HG03457 (cell line): ENCODE data around the gene KLHL29.

Source experiments
- ATAC-seq: cut with Tn5 transposase; IDR thresholded peaks from one replicate; pipeline ENCODE4 v1.9.1; 2021; ENCODE audit warnings: moderate number of reproducible peaks; ENCODE audit not compliant: unreplicated experiment

The KLHL29 gene

DNA sequence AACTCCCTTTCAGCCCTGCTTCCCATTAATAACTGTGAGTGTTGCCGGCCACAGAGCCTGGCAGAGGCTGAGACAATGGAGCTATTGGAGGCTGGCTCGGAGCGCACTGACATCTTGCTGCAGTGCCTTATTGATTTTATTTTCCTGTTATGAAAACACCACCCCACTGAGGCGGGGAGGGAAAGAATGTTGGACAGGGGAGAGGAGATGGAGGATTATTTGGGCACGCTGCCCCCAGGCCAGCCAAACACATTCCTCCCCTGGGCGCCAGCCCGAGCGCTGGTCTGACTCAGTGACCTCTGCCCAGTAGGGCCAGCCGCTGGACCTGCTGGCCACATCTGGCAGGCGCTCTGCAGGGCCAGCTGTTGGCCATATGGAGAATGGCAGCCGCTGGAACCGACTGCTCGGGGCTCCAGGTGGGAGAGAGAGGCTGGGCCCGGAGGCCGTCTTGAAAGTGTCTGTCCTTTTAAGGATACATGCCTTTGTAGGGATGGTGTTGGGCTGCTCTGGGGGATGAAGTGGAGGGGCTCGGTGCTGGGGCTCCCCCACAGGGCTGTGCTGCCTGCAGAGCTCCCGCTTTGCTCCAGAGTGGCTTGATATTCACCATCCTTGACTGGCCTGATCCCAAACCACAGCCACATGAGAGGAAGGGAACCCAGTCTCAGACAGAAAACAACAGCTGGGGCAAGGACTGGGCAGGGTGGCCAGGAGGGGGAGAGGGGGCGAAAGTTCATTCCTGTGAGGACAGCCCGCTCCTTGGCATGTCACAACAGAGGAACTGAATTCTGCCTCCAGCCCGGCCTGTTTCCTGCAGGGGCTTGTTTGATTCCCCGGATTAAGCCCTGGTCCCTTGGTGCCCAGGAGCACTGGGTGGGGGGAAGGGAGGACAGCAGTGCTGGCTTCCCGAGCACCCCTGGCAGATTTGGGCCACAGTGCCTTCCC lies 179.0 kb downstream of the KLHL29 start:
- no peak for ATAC-seq

DNA sequence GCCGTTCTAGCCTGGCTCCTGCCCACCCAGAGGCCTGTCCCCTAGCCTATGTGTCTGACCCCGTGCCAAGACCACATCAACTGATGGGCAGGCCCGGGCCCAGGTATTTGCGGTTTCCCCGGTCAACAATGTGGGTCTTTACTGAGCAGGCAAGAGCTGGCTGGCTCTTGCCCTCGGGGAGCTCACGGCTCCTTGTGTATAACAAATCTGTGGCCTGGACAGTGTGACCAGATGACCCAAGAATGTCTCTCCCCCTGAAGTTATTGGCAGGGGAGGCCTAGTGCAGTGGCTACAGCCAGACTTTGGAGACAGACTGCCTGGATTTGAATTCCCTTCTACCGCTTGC lies 179.6 kb downstream of the KLHL29 start:
- no peak for ATAC-seq

DNA sequence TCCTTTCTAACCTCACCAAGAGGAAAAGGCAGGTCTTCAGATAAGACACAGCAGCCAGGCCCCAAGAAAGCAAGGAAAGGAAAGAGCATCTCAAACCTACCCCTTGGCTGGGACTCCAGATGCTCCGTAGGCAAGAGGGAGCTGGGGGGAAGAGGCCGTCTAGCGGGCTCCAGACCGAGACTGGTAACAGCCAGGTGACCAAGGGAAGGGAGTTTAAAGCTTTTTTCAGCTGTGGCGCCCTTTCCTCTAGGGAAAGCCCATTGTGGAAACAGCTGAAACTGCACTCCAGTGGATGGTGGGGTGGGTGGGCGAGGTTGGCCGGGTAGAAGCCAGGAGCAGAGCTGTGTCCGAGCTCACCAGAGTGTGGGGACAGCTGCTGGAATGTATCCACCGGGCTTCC lies 180.4 kb downstream of the KLHL29 start:
- no peak for ATAC-seq

DNA sequence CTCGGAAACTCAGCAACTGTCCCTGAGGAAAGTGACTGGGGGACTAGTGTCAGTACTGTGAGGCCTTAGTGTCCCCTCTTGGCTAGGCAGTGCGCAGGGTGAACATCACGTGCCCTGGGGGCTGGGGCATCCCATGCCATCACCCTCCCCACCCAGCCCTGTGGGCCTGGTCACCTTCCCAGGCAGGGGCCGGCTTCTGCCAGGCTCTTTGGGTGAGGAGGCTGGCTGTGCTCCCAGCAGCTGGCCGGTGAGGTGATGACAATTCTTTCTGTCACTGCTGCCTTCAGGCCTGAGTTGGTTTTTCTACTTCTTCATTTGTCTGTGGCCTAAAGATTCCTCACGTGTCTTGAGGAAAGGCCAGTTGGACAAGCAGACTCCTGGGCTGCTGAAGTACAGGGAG lies 180.8 kb downstream of the KLHL29 start:
- ATAC-seq, result no peak

DNA sequence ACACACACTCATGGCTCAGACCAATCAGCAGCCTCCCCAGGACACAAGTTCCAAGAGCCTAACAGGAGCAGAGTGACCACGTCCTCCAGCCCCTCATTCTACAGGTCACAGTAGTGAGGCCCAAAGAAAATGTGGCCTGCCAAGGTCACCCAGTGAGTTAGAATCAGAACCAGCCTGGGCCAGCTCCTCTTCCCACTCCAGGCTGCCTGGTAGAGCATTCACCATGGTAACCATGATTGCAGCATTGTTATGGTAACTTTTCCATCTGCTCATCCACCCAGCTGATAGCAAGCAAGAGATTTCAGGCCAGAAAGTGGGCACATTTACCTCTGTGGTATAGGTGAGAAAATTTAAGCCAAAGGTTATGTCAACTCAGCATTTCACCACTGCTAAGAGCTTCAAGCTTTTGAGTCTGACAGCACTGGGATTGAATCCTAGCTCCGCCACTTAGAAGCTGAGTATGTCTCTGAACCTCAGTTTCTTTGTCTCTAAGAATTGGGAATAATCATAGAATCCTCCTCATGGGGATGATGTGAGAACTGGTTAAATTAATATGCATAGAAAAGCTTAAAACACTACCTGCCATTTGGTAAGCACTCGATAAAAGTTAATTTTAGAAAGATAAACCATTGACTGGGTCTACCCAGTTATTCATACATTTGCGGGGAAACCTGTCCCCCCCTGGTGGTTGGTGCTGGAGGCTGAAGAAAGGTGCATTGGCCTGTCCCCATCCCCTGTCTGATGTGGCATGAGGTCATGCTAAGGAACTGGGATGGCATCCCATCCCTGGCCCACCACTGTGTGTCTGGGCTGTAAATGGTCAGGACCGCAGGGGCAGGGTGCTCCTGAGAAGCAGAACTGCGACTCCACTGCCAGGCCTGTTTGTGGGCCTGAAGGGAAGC lies 181.5 kb downstream of the KLHL29 start:
- ATAC-seq, result no peak

DNA sequence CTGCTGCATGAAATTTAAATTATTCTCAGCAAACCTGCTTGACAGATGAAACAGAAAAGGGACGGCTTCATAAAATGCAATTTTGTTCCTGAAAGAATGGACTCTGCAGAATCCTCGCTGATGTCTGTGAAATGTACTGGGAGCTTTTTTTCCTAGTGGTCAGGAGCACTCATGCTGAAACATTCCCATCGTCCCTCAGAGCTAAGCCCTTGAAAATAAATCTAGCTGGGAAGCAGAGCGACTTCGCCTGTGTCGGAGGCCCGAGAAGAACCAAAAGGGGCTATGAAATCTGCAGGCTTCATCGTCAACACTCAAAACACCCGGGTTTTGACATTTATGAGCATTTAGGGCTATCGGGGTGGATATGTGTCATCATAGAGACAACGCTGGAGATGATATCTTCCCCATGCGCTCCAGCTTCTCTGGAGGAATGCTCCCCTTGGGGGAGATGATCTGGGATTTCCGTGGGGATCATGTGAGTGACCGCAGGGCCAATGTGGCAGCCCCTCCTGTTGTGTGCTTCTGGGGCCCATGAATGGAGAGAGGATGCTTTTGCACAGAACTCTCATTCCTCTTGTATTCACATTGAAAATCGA lies 182.3 kb downstream of the KLHL29 start:
- ATAC-seq, result no peak

DNA sequence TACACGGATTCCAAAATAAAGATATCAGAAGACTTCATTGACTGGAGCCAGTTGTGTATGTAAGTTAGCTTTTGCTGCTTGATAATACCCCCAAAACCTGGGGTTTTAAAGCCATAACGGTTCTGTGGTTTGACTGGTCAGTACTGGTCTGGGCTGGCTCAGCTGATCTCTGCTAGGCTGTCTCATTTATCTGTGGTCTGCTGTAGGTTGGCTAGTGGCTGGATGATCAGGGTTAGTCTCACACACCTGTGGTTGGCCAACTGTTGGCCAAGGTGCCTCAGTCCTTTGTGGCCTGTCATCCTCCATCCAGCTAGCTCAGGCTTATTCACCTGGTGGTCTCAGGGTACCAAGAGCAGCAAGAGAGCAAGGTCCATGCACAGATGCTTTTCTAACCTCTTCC lies 183.2 kb downstream of the KLHL29 start:
- no peak for ATAC-seq

DNA sequence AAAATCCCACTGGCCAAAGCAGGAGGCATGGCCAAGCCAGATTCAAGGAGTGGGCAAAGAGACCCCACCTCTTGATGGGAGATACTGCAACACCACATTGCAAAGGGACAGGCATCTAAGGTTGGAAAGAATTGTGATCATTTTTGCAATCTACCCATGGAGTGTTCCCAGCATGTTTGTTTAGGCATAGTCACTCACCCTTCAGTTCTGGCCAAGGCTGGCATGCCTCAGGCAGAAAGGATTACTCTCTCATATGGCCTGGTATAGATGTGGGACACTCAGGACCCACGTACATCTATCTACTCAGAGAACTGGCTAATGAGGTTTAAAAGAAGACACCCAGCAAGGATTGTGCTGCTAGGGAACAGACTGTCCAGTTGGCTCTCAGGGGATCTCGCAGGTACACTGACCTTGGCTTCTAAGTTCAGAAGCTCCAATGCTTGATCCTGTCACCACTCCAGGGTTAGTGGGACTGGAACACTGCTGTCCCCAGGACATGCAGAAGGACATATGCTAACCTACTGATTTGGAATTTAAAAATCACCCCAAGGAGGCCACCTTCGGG lies 183.7 kb downstream of the KLHL29 start:
- ATAC-seq, result no peak

DNA sequence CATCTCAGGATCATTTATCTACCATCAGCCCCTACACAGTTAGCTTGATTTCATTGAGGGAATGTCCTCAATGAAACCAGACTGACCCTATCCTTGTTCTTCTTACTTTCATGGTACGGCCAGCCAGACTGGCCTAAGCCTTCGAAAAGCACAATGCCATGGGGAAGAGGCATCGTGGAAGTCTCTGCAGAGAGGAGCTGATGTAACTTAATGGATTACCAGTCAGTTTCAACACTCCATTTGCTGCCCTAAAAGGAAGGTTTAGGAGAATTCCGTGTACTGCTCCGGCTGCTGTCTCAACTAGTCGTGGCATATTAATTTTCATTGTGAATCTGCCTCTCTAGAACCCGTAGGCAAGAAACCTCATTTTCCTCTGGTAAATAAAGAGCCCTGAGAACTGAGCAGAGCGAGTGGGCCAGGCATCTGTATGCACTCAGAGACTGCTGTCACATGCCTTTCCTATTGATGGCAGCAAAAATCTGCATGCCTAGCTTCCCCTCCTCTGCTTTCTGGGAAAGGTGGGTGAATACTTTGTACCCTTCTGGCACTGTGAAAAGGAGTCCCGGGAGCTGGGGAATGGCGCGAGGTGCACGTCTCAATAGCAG lies 184.9 kb downstream of the KLHL29 start:
- no peak for ATAC-seq

DNA sequence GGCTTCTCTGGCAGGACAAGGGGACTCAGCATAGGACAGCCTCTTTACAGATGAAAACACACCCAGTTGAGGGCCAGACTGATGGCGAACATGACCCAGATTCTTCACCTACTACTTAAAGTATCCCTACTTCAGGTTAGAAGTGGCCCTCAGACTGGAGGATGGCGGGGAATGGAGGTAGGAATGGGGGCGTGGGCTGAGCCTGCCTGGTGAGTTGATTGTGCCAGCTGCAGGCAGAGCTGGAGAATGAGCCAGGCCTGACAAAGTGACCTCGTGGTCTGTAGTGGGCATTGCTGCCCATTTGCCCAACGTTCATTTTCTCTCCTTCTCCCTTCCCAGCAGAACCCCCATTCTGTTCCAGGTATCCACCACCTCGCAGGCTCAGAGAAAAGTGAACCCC lies 186.1 kb downstream of the KLHL29 start:
- ATAC-seq, result no peak

DNA sequence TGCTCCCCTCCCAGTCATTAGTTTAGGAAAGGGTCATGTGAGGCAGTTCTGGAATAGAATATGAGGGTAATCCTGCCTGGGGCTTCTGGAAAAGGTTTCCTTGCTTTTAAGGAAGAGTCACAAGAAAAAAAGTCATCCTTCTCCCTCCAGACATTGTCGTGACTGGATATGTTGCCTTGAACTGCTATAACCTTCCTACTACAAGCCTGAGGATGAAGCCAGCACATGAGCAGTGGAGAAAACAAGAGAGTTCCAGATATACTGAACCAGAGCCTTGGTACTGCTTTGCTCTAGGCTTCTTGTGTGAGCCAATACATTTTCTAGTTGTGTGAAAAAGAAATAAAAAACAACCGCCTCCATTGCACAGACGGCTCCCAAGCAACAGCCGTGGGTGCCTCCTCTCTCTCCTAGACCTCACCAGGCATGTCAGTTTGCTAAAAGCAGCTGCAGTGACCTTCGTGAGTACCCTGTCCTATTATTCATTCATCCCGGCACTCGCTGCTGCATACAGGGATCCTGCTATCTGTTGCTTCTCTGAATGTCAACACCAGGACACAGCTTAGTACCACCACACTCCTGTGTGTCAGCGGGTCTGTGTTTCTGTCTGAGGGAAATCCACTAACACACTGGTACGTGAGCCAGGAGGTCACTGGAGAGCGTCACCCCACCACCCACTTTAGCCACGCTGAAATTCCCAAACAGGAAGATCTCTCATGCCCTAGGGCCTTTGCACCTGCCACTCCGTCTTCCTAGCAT lies 186.7 kb downstream of the KLHL29 start:
- no peak for ATAC-seq

DNA sequence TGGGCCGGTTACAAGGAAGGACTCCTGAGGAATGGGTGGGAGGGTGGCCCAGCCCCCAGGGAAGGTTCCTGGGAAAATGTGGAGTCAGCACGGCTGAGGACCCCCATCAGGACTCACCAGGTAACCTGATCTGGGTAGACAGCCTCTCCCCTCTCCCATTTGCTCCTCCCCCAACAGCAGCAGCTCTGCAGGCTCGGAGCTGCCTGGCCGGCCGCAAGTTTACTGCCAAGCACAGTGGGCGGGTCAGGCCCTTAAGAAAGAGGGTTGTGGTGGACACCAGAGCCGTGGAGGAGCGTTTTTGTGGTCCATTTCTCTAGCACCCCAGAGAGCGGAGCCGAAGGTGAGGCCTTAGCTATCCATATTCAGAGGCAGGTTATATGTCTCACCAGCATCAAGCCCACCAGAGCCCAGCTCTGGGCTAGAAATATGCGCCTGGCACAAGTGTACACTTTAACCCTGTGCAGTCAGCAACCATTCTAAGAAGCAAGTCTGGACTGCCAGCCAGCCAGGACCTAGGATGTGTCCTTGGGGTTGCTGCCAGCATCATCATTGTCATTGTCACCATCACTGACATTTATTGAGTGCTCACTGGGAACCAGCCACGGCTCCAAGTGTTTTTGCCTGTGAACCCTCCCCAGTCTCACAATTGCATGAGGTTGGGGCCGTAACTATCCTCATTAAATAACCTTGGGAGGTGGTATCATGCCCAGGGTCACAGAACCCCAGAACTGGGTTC lies 190.1 kb downstream of the KLHL29 start:
- ATAC-seq, result no peak

DNA sequence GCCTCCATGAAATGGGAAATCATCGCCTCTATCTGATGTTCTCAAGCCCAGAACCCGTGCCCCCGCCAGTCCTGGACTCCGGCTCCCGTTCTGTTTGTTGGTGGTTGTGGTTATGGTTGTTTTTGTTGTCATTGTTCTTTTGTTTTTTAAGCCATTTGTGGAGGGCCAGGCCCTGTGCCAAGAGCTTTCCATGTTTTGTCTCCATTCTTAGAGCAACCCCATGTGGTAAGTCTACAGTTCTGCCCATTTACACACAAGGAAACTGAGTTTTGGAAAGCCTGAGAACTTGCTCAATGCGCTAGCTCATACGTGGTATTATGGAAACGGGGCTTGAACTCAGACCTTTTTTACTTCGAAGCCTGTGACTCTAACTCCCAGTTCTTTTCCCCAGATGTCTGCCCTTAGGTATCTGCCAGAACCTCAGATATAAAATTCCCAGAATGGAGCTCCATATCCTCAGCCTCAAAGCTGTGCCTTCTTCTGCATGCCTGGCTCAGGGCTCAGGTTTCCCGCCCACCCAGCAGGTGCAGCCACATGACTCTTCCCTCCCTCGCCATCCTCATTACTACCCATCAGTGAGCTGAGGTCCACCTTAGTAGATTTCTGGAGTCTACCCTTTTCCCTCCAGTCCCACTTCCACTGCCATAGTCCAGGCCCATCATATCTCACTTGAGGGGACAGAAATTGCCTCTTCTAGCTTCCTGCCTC lies 194.1 kb downstream of the KLHL29 start:
- ATAC-seq, result no peak

DNA sequence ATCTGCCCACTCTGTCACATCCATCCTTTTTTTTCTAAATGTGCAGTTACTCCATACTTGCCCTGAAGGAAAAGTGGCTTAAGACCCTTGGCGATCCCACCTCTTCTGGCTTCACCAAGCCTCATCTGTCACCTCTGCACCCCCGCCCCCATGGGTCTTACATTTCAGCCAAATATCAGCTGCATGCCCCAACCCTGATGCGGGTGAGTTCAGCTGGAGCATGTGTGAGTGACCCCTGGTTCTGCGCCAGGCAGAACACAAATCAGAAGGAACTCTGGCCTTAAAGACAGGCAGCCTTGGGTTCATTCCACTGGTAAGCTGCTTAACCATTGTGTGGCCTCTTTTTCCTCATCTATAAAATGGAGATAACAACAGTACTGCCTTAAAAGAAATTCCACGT lies 194.7 kb downstream of the KLHL29 start:
- no peak for ATAC-seq

DNA sequence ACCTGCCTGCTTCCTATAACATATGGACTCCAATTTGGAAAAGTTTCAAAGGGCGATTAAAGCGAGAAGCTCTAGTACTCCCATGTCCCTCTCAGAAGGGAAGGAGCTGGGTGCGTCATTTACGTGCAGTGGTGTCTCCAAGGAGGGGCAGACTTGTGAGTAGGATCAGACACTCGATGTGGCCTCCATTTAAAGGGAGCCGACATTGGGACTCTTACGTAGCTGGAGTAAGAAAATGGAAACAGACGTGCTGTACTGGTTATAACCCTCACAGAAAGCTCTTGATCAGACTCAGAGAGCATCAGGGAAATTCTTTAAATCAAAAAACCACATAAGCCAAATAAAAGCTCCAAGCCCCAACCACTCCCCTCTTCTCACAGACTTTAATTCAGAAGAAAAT lies 198.5 kb downstream of the KLHL29 start:
- no peak for ATAC-seq

DNA sequence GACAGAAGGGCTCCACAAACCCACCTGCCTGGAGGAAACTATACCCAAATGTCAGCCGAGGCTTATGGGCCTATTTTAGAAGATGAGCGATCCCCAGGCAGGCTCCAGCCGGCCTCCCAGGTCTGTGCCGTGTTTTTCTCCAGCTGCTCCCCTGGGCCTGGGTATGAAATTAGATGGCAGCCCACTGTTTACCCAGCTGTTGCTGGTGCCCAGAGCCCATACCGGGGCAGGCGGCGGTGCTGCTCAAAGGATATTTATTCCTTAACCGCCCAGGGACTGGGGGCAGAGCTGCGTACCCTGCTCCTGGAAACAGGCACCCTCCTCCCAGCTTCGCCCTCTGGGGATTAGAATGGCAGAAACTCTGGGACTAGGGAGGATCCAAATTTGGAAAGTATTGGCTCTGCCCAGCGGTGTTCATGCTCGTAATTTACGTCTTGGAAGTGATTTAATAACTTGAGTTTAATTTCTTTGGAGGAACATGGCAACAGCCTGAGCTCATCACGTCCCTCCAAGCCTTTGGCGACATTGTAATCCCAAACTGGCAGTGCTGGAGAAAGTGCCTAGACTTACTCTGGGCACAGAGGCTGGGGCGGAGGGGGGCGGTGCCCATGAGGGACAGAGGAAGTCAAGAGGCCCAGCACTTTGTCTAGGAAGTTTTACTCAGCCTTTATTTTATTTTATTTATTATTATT lies 199.2 kb downstream of the KLHL29 start:
- ATAC-seq, result no peak

DNA sequence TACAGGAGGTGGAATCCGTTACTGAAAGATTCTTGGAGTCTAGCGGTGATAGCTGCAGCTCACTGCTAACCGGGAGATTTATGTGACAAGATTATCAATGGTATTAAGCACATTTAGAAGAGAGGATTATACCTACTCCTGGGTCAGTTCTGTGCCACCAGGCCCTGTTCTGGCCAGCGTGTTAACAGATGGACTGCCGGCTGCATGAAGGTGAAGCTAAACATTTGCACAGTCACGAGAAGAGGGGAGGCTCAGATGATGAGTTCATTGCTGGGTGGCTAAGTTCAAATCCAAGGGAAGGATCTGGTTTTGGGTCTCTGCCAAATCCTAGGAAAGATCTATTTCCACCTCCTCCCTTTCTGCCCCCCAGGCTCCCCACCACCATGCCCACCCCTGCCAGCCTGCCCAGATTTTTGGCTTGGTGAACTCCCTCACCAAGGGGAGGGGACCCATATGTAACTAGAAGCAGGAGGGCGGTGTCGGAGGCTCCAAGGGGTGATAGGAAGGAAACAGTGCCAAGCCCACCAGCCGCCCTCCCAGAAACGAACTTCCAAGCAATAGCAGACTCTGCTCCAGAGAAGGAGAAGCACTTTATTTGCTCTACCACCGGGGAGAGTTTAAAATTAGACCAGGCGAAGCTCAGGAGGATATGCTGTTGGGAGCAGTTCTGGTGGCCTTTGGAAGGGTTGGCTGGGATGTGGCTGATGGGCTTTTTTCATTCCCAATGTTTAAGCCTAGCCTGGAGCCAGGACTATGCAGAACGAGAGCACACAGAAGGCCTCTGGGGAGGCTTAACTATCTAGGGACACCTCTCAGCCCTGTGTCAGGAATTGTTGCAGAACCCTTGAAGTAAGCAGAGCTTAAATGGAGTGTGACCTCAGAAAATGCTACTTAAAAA lies 200.5 kb downstream of the KLHL29 start:
- ATAC-seq, result no peak
